Activated naive CD8-positive, alpha-beta T cell treated with anti-CD3 and anti-CD28 coated beads, Interleukin-2, amount 10 ng/mL, durations not matched to agents 7 days and 5 days (primary cell): ENCODE results near the gene APOL2. TPM values are rescaled to one million over a fixed set of nuclear protein-coding genes. Genes with fewer than 3 reads are reported as not detected.

ENCODE experiments used
- ATAC-seq: fragments of 150-1000 bp; cut with Tn5 transposase; one replicate; pipeline ENCODE4 v1.10.0; 2021; ENCODE audit warnings: low read depth, moderate library complexity
- POLR2A ChIA-PET: fragments of 350-600 bp; sonication (Branson Sonifier 250); formaldehyde crosslinking; loops from one replicate; lab custom pipeline; 2021; ENCODE audit warnings: antibody characterized with exemption; lab: Charles Lee
- DNase-seq: peaks from one replicate; pipeline ENCODE4 v3.0.0; 2021
- H3K27ac Mint-ChIP-seq: one replicate; pipeline ENCODE4 v1.8.0; 2022; ENCODE audit warnings: mild to moderate bottlenecking, mixed read lengths
- H3K27me3 Mint-ChIP-seq: one replicate; pipeline ENCODE4 v1.8.0; 2022; ENCODE audit warnings: mild to moderate bottlenecking, moderate library complexity, mixed read lengths
- H3K36me3 Mint-ChIP-seq: one replicate; pipeline ENCODE4 v1.8.0; 2021; ENCODE audit warnings: mild to moderate bottlenecking, mixed read lengths
- H3K4me1 Mint-ChIP-seq: one replicate; pipeline ENCODE4 v1.8.0; 2021; ENCODE audit warnings: mixed read lengths
- H3K4me3 Mint-ChIP-seq: one replicate; pipeline ENCODE4 v1.8.0; 2022; ENCODE audit warnings: mild to moderate bottlenecking, moderate library complexity, mixed read lengths
- H3K9me3 Mint-ChIP-seq: one replicate; pipeline ENCODE4 v1.8.0; 2021; ENCODE audit warnings: mixed read lengths
- microRNA-seq: library from miRNA; unstranded; fragments of <30 nt; microRNA quantifications from one replicate; pipeline ENCODE4 v1.2.0, GENCODE V29; 2022
- total RNA-seq, 2 experiments: library from RNA; stranded (reverse); gene quantifications; one replicate each; pipeline ENCODE4 v1.2.3, GENCODE V29; 2021

Gene APOL2
- total RNA-seq, 2 experiments from 2014 or later, result 77.8 to 85.0 TPM

- Mint-ChIP-seq H3K4me3 (no peak overlapping the region), H3K36me3 (peaks cover 4% of the 10 kb centered on the region), H3K4me1 (peaks cover 4% of the 10 kb centered on the region), H3K27me3 (peaks cover 5% of the 10 kb centered on the region), H3K9me3 (peaks cover 5% of the 10 kb centered on the region), H3K27ac (no peak overlapping the region)
- POLR2A ChIA-PET, result interaction anchor here (0.9 to 1.0 kb wide), 2 partner anchors 20 to 24 kb away, joined by 3 to 4 read pairs; partner anchors contain the start of gene APOL3
- DNase-seq (peak; percentile 87), ATAC-seq (peak; percentile 97)
These were observed 59.1 kb downstream of the APOL2 start for GRCh38 chr22:36180038-36180880.

- Mint-ChIP-seq H3K4me3 (no peak overlapping the region), H3K9me3 (peaks cover 5% of the 10 kb centered on the region), H3K27ac (no peak overlapping the region), H3K4me1 (peaks cover 4% of the 10 kb centered on the region), H3K36me3 (peaks cover 4% of the 10 kb centered on the region), H3K27me3 (no peaks in the 10 kb centered on the region)
- DNase-seq (no peak), ATAC-seq (no peak)
- POLR2A ChIA-PET, result interaction anchor here (1.4 kb wide), 3 partner anchors 13 to 61 kb away, joined by 3 to 9 read pairs (median 3); partner anchors contain the start of gene APOL3
These were observed 62.2 kb downstream of the APOL2 start for GRCh38 chr22:36177160-36177559.

Small RNA genes lying within 50 kb of the gene (microRNA-seq; reads per million reads assigned to microRNA genes)
- not detected for gene MIR6819

Other genes starting within 250 kb of the APOL2 start
- gene RBFOX2, start 210.7 kb downstream of the APOL2 start, total RNA-seq, result 1 to 10 TPM in 1 of 2 experiments, under 1 TPM in 1; 0.36 to 1.1 TPM
- 100 to 1,000 TPM; 146 to 159 TPM for gene APOL3, start 78.8 kb downstream of the APOL2 start, total RNA-seq
- gene APOL4, start 37.7 kb downstream of the APOL2 start, total RNA-seq, result 1 to 10 TPM; 5.7 to 6.5 TPM
- gene APOL1, start 13.6 kb upstream of the APOL2 start, total RNA-seq, result 10 to 100 TPM; 38.4 to 40.9 TPM
- gene MYH9, start 148.4 kb upstream of the APOL2 start, total RNA-seq, result 100 to 1,000 TPM; 803 to 821 TPM
- 10 to 100 TPM; 64.5 to 64.6 TPM for gene TXN2, start 242.1 kb upstream of the APOL2 start, total RNA-seq